GM12878 (cell line): ENCODE results near the gene DNAJC5.

Experiments
- EZH2 ChIP-seq: IDR thresholded peaks from 2 replicates; pipeline ENCODE4 v1.6.1; 2012; ENCODE audit warnings: low read depth, mild to moderate bottlenecking, control low read depth, inconsistent platforms, low read length, borderline replicate concordance; ENCODE audit not compliant: control insufficient read depth
- POLR2A ChIP-seq: IDR thresholded peaks from 2 replicates; pipeline ENCODE4 v1.6.1; 2011; ENCODE audit warnings: low read depth, mild to moderate bottlenecking, low read length
- POLR2AphosphoS5 ChIP-seq: IDR thresholded peaks from 2 replicates; pipeline ENCODE4 v1.6.1; 2011; ENCODE audit warnings: mild to moderate bottlenecking, low read length, inconsistent platforms
- RFX5 ChIP-seq: IDR thresholded peaks from 2 replicates; pipeline ENCODE4 v1.6.1; 2011; ENCODE audit warnings: low read depth, low read length, improper control_type of control experiment
- SMAD1 ChIP-seq: fragments of 450-650 bp; IDR thresholded peaks from 2 replicates; pipeline ENCODE4 v1.6.1; 2018; ENCODE audit warnings: mild to moderate bottlenecking, low read depth; ENCODE audit not compliant: partially characterized antibody
- SMC3 ChIP-seq: IDR thresholded peaks from 2 replicates; pipeline ENCODE4 v1.6.1; 2011; ENCODE audit warnings: low read length, improper control_type of control experiment, borderline replicate concordance
- YY1 ChIP-seq: IDR thresholded peaks from 2 replicates; pipeline ENCODE4 v1.6.1; 2011; ENCODE audit warnings: low read depth, mild to moderate bottlenecking, low read length
- TF ChIP-seq, protein P1 (sequence below), 3 experiments: IDR thresholded peaks in 2 of 3; conservative IDR thresholded peaks in 1 of 3; 2 replicates each; pipeline ENCODE4 v1.5.1; 2011; ENCODE audit warnings: low read depth in 3 of 3, low read length in 3 of 3, mild to moderate bottlenecking in 3 of 3, control low read depth in 2 of 3, moderate library complexity in 2 of 3, inconsistent platforms in 1 of 3, mixed read lengths in 1 of 3; ENCODE audit not compliant: control insufficient read depth in 2 of 3, insufficient read depth in 1 of 3; ENCODE audit errors: extremely low read depth in 1 of 3
- TF ChIP-seq, protein P2 (sequence below): IDR thresholded peaks from 2 replicates; pipeline ENCODE4 v1.6.1; 2012; ENCODE audit warnings: low read depth, low read length, improper control_type of control experiment
- TF ChIP-seq, protein P3 (sequence below): fragments of 450-650 bp; IDR thresholded peaks from 2 replicates; pipeline ENCODE4 v1.6.1; 2018; ENCODE audit warnings: mild to moderate bottlenecking, low read depth, moderate library complexity; ENCODE audit not compliant: partially characterized antibody
- TF ChIP-seq, protein P4 (sequence below): fragments of 450-650 bp; IDR thresholded peaks from 2 replicates; pipeline ENCODE4 v1.6.1; 2017; ENCODE audit warnings: low read depth, mild to moderate bottlenecking, moderate library complexity
- TF ChIP-seq, protein P5 (sequence below): fragments of 450-650 bp; IDR thresholded peaks from 2 replicates; pipeline ENCODE4 v1.6.1; 2017; ENCODE audit warnings: mild to moderate bottlenecking, low read depth, inconsistent platforms; ENCODE audit not compliant: poor library complexity, severe bottlenecking

DNA sequence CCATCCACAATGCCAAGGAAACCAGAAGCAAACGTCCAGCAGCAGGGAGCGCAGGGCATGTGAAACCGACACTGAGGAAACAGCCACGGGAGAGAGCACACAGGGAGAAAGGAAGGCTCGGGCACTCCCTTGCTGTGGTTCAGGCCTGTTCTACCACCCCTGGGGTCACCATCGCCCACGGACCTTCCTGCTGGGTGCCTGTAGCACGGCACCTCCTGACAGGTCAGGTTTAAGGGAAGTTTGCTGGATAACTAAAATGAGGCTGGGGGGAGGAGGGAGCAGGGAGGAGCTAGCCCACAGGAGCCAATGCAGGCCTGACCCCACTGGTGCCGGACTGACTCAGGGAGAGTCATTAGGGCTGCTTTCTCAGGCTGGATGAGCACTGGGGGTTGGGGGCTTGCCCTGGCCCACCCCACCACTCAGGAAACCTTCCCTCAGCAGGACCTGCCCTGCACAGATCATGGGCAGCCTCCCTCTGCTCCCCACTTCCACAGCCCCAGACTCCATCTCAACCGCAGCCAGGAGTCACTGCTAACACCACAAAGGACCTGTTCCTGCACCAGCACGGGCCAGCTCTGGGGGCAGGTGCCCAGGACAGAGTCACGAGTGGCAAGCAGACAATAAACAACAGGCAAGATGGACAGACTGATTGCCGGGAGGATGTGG lies 59.0 kb downstream of the DNAJC5 start:
- TF ChIP-seq SMAD1: no peak
- TF ChIP-seq, protein P1, sequence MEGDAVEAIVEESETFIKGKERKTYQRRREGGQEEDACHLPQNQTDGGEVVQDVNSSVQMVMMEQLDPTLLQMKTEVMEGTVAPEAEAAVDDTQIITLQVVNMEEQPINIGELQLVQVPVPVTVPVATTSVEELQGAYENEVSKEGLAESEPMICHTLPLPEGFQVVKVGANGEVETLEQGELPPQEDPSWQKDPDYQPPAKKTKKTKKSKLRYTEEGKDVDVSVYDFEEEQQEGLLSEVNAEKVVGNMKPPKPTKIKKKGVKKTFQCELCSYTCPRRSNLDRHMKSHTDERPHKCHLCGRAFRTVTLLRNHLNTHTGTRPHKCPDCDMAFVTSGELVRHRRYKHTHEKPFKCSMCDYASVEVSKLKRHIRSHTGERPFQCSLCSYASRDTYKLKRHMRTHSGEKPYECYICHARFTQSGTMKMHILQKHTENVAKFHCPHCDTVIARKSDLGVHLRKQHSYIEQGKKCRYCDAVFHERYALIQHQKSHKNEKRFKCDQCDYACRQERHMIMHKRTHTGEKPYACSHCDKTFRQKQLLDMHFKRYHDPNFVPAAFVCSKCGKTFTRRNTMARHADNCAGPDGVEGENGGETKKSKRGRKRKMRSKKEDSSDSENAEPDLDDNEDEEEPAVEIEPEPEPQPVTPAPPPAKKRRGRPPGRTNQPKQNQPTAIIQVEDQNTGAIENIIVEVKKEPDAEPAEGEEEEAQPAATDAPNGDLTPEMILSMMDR (IDR thresholded peaks at IDR 0.05 in 2 of 3, conservative IDR thresholded peaks at IDR 0.05 in 1 of 3; ENCODE audit: control insufficient read depth in 2 of 3, extremely low read depth in 1 of 3, insufficient read depth in 1 of 3, low read depth in 3 of 3, low read length in 3 of 3): no peak
- TF ChIP-seq EZH2: no peak
- TF ChIP-seq, protein P2, sequence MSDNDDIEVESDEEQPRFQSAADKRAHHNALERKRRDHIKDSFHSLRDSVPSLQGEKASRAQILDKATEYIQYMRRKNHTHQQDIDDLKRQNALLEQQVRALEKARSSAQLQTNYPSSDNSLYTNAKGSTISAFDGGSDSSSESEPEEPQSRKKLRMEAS: no peak
- no peak for TF ChIP-seq POLR2A
- TF ChIP-seq POLR2AphosphoS5: no peak
- TF ChIP-seq YY1: no peak
- TF ChIP-seq, protein P3, sequence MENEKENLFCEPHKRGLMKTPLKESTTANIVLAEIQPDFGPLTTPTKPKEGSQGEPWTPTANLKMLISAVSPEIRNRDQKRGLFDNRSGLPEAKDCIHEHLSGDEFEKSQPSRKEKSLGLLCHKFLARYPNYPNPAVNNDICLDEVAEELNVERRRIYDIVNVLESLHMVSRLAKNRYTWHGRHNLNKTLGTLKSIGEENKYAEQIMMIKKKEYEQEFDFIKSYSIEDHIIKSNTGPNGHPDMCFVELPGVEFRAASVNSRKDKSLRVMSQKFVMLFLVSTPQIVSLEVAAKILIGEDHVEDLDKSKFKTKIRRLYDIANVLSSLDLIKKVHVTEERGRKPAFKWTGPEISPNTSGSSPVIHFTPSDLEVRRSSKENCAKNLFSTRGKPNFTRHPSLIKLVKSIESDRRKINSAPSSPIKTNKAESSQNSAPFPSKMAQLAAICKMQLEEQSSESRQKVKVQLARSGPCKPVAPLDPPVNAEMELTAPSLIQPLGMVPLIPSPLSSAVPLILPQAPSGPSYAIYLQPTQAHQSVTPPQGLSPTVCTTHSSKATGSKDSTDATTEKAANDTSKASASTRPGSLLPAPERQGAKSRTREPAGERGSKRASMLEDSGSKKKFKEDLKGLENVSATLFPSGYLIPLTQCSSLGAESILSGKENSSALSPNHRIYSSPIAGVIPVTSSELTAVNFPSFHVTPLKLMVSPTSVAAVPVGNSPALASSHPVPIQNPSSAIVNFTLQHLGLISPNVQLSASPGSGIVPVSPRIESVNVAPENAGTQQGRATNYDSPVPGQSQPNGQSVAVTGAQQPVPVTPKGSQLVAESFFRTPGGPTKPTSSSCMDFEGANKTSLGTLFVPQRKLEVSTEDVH: no peak
- TF ChIP-seq SMC3: no peak
- no peak for TF ChIP-seq RFX5
- TF ChIP-seq, protein P4, sequence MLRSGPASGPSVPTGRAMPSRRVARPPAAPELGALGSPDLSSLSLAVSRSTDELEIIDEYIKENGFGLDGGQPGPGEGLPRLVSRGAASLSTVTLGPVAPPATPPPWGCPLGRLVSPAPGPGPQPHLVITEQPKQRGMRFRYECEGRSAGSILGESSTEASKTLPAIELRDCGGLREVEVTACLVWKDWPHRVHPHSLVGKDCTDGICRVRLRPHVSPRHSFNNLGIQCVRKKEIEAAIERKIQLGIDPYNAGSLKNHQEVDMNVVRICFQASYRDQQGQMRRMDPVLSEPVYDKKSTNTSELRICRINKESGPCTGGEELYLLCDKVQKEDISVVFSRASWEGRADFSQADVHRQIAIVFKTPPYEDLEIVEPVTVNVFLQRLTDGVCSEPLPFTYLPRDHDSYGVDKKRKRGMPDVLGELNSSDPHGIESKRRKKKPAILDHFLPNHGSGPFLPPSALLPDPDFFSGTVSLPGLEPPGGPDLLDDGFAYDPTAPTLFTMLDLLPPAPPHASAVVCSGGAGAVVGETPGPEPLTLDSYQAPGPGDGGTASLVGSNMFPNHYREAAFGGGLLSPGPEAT: no peak
- TF ChIP-seq, protein P5, sequence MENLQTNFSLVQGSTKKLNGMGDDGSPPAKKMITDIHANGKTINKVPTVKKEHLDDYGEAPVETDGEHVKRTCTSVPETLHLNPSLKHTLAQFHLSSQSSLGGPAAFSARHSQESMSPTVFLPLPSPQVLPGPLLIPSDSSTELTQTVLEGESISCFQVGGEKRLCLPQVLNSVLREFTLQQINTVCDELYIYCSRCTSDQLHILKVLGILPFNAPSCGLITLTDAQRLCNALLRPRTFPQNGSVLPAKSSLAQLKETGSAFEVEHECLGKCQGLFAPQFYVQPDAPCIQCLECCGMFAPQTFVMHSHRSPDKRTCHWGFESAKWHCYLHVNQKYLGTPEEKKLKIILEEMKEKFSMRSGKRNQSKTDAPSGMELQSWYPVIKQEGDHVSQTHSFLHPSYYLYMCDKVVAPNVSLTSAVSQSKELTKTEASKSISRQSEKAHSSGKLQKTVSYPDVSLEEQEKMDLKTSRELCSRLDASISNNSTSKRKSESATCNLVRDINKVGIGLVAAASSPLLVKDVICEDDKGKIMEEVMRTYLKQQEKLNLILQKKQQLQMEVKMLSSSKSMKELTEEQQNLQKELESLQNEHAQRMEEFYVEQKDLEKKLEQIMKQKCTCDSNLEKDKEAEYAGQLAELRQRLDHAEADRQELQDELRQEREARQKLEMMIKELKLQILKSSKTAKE: no peak
